ENCODE data around the gene SLC26A2. TPM values are rescaled to one million over a fixed set of nuclear protein-coding genes. Genes with fewer than 3 reads are reported as not detected.

SLC26A2 gene
- total RNA-seq, 1 experiment from 2014 or later, result 111 TPM

- Histone ChIP-seq H3K27ac (ENCODE audit: low read length) (peak overlapping the region; percentile 97), H3K9me3 (ENCODE audit: control insufficient read depth, insufficient read depth, low read depth, low read length) (no peaks in the 10 kb centered on the region), H3K4me3 (ENCODE audit: low read depth in 2 of 2, low read length in 2 of 2) (peak overlapping the region; percentile 92 to 100), H3K27me3 (ENCODE audit: control insufficient read depth, insufficient read depth, low read length) (no peaks in the 10 kb centered on the region), H3K4me1 (ENCODE audit: control insufficient read depth, insufficient read depth, low read length) (peaks cover 17% of the 10 kb centered on the region), H3K36me3 (ENCODE audit: control insufficient read depth, insufficient read depth, low read length) (peaks cover 2% of the 10 kb centered on the region; the same call in 1 of the 2 replicates)
- ATAC-seq (peak; percentile 50), DNase-seq (ENCODE audit: low read depth, low spot score) (no peak)
- ChIA-PET CTCF (no interaction called here), POLR2A (no interaction called here)
- in situ Hi-C loops (cut with HindIII; ENCODE audit: low pct_unique_long_range_greater_than_20kb, low sequenced_read_pairs), result no loop called here
- intact Hi-C loops (cut with micrococcal nuclease; ENCODE audit: unreplicated experiment), result no loop called here
- no TSS peak for BruUV-seq (replicated peaks)
- no peak for TF ChIP-seq REST (IDR thresholded peaks at IDR 0.05; ENCODE audit: insufficient read depth in 1 of 2, low read depth in 2 of 2, low read length in 1 of 2)
- no peak for TF ChIP-seq TCF7L2 (IDR thresholded peaks at IDR 0.05; ENCODE audit: low read depth, low read length)
- no peak for TF ChIP-seq POLR2AphosphoS5 (IDR thresholded peaks at IDR 0.05; ENCODE audit: low read depth, low read length)
Measured at GRCh38 chr5:150000990-150001659, 40.6 kb downstream of the SLC26A2 start.

- in situ Hi-C loops (cut with HindIII; ENCODE audit: low pct_unique_long_range_greater_than_20kb, low sequenced_read_pairs) (no loop called here), intact Hi-C loops (cut with micrococcal nuclease; ENCODE audit: unreplicated experiment) (no loop called here)
- no peaks in the 10 kb centered on the region for H3K27me3 ChIP-seq (ENCODE audit: control insufficient read depth, insufficient read depth, low read length)
- no peaks in the 10 kb centered on the region for H3K9me3 ChIP-seq (ENCODE audit: control insufficient read depth, insufficient read depth, low read depth, low read length)
- TF ChIP-seq POLR2AphosphoS5 (IDR thresholded peaks at IDR 0.05; ENCODE audit: low read depth, low read length), result no peak
- peak; percentile 73 for TF ChIP-seq CTCF (IDR thresholded peaks at IDR 0.05)
- no peak for TF ChIP-seq REST (IDR thresholded peaks at IDR 0.05; ENCODE audit: insufficient read depth in 1 of 2, low read depth in 2 of 2, low read length in 1 of 2)
- H3K4me3 ChIP-seq (ENCODE audit: low read depth in 2 of 2, low read length in 2 of 2), result peak overlapping the region; percentile 92 to 100
- ChIA-PET POLR2A (interaction anchor here (0.6 kb wide), 1 partner anchor 90 kb away, joined by 4 read pairs; no protein-coding TSS in a partner anchor), CTCF (interaction anchor here (0.6 kb wide), 1 partner anchor 18 kb away, joined by 6 read pairs; no protein-coding TSS in a partner anchor)
- H3K36me3 ChIP-seq (ENCODE audit: control insufficient read depth, insufficient read depth, low read length), result peaks cover 6% of the 10 kb centered on the region
- peak; percentile 25 for DNase-seq (ENCODE audit: low read depth, low spot score)
- BruUV-seq (replicated peaks), result no TSS peak
- H3K4me1 ChIP-seq (ENCODE audit: control insufficient read depth, insufficient read depth, low read length), result peaks cover 17% of the 10 kb centered on the region
- ATAC-seq, result peak; percentile 61
- H3K27ac ChIP-seq (ENCODE audit: low read length), result peak overlapping the region; percentile 97
Measured at GRCh38 chr5:150001660-150002486, 41.3 kb downstream of the SLC26A2 start.

Data from Panc1 (cell line).